ENCODE results near the gene KCNIP1.

The KCNIP1 gene

DNA sequence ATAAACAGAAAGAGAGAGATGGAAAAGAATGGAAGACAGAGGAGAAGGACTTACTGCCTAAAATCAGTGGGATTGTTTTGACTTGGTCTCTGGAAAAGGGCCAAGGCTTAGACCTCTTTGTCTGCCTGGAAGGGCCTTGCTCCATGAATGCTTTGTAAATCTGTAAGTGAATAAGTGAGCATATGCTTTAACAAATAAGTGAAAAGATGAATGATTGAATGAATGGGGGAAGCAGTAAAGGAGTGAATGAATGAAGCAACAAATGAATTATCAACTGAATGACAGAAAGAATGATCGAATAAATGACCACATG lies 5.5 kb downstream of the KCNIP1 start:
- no peak for DNase-seq

DNA sequence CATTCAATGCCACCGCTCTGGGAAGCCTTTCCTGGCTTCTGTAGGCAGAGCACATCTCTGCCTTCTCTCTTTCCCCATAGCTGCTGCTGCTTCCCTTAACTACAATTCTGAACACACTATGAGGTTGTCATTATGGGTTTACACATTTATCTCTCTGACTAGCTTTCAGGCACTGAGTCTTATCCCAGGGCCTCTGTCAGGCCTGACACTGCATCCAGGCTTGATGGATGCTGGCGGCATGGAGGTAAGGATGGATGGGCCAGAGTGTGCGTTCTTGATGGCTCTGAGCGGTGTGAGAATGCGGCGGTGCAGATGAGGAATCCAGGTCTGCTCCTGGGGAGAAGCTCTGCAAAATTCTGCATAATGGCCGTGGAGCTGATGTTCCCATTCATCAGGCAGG lies 6.3 kb downstream of the KCNIP1 start:
- DNase-seq, result no peak

- DNase-seq, result no peak
Measured at GRCh38 chr5:170510559-170510958, 6.7 kb downstream of the KCNIP1 start.

DNA sequence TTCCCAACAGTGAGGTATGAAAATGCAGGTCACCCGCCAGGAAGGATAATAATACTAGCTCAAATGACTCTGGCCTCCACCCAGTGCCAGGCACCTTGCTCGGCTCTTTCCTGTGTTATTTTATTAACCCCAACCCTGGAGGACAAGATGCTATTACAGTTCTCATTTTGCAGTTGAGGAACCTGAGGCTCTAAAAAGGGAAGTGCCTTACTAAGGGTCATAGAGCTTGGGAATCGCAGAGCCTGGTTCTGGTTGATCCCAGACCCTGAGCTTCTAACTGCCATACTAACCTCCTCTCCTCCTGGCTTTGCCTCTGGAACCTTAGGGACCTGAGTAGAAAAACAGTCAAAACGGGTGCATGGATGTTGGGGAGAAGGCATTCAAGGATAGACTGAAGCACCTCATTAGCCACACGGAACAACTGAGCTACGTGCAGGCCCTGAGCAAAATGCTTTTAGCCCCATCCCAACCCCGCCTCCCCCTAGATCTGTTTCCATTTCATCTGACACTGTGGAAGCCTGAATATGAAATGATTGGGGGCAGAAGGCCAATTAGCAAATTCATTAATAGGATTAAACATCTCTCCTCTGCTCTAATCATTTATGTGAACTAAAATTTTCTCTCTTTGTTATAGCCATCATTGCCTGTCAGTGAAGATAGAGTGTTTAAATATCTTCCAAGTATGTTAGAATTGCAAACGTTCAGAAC lies 7.9 kb downstream of the KCNIP1 start:
- no peak for DNase-seq

DNA sequence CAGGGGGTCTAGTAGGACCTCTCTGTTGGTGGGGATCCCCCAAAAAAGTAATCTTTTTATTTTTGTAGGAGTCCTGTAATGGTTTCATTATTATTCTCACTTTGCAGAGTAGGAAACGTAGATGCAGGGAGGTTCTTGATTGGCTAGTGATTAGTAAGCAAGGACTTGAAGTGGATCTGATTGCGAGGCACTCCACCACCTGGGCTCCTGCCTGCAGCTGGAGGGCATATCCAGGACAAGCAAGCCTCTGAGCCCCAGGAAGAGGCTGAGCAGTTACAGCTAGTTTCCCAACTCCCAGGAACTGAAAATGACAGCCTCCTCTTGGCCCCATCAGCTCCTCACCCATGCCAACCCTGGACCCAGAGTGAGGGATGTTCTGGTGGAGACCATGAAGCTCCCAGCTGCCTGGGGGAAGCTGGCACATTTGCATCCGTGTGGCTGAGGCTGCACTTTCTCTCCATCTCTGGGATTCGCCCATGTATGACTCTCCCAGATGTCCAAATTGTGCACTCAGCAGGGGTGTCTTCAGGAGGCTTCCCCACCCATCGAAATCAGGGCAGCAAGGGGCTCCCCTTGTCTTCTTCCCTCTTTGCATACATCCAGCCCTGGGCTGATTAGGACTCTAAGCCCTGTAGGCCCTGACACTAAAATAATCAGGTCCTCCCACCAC lies 10.2 kb downstream of the KCNIP1 start:
- DNase-seq, result no peak

DNA sequence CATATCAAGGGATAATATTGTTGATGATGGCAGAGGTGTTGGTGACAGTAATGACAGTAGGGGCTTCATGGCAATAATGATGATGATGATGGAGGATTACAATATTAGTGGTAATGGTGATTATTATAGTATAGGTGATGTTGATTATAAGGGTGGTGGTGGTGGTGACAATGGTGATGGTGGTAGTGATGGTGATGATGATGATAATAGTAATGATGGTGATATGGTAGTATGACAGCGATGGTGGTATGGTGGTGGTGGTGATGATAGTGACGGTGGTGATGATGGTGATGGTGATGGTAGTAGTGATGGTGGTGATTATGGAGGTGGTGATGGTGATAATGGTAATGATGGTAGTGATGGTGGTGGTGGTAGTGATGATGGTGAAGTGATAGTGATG lies 13.6 kb downstream of the KCNIP1 start:
- DNase-seq, result no peak

- DNase-seq, result no peak
Measured at GRCh38 chr5:170518277-170518676, 14.5 kb downstream of the KCNIP1 start.

DNA sequence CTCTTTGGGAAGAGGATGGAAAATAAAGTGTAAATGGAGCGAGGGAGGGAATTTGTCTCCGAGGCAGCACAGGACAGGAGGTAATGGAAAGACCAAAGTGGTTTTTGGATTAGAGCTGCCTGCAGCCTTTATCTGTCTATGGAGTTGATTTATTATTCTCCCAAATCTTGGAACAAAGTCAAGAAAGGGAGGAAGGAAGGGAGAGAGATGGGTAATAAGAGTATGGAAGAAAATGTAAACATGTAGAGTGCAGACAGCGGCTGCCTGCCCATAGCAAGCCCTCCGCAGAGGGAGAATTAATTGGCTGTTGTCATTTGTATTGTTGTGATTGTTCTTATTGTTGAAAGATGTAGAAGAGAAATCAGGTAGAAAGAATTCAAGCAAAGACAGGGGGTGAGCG lies 15.7 kb downstream of the KCNIP1 start:
- no peak for DNase-seq

DNA sequence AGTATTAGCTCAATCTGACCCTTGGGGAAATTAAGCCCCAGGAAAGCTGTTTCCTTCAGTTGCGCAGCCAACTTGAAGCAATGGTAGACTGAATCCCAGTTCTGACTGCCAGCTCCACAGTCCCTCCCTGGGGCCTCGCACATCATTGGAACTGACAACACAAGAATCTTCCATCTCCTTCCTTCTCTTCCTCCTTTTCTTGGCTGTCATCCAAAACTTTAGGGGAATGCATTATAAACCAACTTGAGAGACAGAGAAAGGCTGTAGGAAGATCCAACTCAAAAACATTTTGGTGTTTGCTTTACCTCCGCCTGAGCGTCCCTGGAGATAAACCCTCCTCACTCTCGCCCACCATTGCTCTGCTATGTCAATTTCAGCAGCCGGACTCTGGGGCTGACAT lies 16.6 kb downstream of the KCNIP1 start:
- DNase-seq, result no peak

- DNase-seq, result no peak
Measured at GRCh38 chr5:170522211-170523141, 18.7 kb downstream of the KCNIP1 start.

DNA sequence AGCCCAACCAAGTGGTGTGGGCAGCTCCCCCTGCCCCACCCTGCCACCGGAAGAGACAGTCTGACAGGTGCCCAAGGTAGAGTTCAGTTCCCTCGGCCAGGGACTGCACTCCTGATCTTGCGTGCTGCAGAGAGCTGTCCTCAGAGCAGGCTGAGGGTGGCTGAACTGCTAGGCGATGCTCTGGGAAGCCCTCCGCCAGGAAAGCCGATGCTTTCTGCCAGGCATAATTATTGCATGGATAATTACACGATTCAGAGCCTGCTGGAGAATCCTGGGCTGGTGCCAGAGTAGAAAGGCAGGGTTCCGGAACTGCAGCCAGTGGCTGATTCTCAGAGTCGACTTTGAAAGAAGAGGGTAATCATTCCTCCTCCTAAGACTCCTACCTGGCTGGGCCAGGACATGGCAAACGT lies 19.3 kb downstream of the KCNIP1 start:
- DNase-seq, result no peak

DNA sequence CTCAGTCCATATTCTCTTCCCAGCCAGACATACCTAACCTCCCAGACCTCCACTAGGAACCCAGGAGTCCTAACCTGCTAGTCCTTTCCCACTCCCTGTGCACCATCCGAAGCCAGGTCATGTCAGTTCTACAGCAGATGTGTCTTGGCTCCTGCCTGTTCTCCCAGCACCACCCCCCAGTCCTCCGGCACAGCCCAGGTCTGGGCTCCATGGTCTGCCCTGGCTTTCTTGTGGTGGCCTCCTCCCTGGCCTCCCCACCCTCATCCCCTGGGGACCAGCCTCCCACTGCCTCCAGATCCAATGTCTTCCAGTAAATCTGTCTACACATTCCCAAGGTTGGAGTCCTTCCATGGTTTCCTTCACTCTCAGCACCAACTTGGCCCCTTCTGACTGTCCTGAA lies 20.0 kb downstream of the KCNIP1 start:
- DNase-seq, result no peak

DNA sequence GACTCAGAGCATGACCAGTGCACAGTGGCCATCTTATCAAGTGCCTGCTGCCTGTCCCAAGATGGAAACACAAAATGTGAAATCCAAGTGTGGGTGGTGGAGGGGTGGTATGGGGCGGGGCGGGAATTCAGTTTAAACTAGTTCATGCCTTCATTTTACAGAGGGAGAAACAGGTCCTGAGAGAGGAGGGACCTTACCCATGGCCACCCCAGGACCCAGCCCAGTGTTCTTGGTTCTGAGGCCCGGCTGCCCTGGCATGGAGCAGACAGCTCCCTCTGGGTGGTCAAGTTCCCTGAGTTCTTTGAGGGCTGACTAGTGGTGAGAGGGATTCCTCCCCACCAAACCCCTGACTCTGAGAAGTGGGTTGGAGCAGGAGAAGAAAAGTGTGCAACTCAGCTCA lies 20.8 kb downstream of the KCNIP1 start:
- DNase-seq, result no peak

DNA sequence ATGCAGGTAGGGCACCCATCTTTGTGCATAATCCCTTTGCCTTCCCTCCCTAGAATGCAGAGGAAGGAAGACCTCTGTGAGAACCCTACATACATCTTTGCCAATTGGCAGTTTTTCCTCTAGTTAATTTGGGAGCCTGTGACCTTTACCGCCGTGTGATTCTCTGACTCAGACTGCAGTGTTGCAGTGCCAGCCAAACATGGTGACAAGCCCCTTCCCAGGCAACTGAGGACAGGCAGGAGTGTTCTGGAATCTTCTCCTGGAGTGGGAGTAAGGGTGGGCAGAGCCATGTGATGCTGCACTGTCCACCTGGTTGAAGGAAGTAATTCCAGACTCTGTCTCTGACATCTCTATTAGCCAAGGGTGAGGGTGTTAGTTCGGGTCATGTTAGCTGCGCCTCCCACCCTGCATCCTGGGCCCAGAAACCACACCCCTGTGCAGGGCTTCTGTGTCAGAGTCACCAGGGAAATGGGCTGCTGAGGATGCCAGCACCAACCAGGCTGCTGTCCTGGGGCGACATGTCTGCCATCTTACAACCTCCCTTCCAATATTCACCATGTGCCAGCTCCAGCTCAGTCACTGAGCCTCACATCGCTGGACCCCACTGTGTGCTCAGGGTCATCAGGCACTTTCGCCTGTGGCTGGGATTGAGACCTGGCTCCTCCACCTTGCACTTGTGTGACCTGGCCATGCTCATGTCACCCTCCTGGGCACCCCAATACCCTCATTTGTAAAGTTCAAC lies 21.8 kb downstream of the KCNIP1 start:
- DNase-seq, result no peak

- no peak for DNase-seq
Measured at GRCh38 chr5:170527991-170528390, 24.2 kb downstream of the KCNIP1 start.

DNA sequence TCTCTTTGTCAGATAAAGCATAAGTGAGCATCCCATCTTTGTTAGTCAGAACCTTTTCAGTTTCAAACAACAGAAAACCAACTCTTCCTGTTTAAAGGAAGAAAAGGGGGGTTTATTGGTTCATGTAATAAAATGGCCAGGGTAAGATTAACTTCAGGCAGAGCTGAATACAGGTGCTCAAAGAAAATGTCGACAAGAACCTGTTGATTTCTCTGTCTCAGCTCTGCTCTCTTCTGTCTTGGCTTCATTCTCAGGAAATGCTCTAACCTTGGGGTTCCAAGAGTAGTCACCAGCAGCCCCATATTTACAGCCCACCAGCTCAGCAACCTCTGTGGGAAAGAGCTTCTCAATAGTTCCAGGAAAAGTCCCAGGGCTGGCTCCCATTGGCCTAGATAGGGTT lies 25.2 kb downstream of the KCNIP1 start:
- DNase-seq, result no peak

- DNase-seq, result no peak
Measured at GRCh38 chr5:170532935-170533334, 29.1 kb downstream of the KCNIP1 start.

DNA sequence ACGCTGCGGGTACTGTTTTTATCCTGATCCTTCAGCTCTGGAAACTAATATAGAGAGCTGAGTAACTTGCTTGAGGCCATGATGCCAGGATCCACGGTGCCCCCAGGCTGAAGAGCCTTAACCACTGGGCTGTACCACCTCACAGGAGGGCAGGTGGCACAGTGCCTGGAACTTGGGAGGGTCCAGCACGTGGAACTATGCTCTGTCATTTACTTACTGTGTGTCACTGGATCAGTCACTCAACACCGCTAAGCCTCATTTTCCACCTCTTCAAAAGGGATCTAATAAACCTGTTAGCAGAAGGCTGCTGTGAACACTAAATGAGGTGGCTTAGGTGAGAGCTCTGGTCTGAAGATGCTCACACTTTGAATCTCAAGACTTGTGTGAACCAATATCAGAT lies 29.6 kb downstream of the KCNIP1 start:
- no peak for DNase-seq

DNA sequence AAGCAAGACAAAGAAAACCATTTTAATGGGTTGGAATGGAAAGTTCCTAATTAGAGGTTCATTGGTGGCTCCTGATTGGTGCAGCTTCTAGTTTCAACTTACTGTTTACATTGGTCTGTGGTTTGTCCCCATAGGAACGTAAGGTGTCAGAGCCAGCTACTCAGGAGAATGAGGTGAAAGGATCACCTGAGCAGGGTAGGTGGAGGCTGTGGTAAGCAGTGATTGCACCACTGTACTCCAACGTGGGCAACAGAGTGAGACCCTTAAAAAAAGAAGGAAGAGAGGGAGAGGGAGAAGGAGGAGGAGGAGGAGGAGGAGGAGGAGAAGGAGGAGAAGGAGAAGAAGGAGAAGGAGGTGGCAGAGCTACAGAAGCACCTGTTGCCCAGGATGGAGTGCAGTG lies 30.4 kb downstream of the KCNIP1 start:
- no peak for DNase-seq

GRCh38 chr5:170534941-170535340 lies 31.1 kb downstream of the KCNIP1 start:
- DNase-seq, result no peak

GRCh38 chr5:170536525-170536924 lies 32.7 kb downstream of the KCNIP1 start:
- no peak for DNase-seq

GRCh38 chr5:170537451-170538095 lies 33.8 kb downstream of the KCNIP1 start:
- DNase-seq, result no peak

GRCh38 chr5:170538096-170538465 lies 34.3 kb downstream of the KCNIP1 start:
- DNase-seq, result no peak
